ENCODE data around the gene PACRG.
A peak's percentile ranks its signal among the peaks of the same experiment; 100 is the strongest.

The PACRG gene

GRCh38 chr6:163352011-163352685 is 624.4 kb downstream of the PACRG start:
- peak; percentile 91 for DNase-seq (ENCODE audit: low read depth, low spot score)

GRCh38 chr6:163352966-163353365 is 625.2 kb downstream of the PACRG start:
- DNase-seq (ENCODE audit: low read depth, low spot score), result no peak

DNA sequence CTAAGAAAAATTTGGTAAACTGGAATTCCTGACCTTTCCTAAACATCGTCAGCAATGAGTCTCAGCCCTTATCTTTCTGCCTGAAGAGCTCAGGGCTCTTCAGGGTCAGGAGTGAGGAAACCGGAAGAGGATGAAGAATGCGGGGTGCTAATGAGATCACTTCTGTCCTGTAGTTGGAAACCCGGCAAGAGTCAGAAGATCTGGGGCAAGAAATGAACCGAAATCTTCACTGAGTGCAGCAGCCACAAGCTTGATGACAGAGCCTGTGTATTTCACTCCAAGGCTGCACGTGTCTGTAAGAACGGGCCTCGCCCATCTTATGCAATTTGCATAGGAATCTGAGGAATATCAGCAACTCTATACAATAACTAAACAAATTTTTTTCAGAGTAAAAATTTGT is 626.3 kb downstream of the PACRG start:
- no peak for DNase-seq (ENCODE audit: low read depth, low spot score)

GRCh38 chr6:163354761-163355425 is 627.1 kb downstream of the PACRG start:
- no peak for DNase-seq (ENCODE audit: low read depth, low spot score)

- peak; percentile 37 for DNase-seq (ENCODE audit: low read depth, low spot score)
These were observed 627.7 kb downstream of the PACRG start for GRCh38 chr6:163355426-163355991.

DNA sequence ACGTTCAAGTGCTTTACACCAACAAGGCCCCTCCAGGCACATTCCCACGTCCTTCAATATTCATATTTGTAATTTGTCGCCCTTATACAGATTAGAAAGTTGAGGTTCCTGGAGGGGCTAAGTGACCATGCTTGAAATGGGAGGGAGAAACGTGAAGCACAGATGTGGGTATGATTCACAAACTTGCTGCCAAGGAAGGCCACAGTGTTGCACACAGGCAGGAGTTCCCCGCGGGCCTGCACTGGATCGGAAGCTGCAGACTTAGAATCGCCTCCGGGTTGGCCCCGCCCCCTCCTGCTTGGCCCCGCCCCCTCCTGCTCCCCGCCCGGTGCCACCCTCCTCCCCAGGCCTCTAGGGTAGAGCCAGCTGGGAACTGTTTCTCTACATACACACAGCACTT is 628.5 kb downstream of the PACRG start:
- peak; percentile 39 for DNase-seq (ENCODE audit: low read depth, low spot score)

DNA sequence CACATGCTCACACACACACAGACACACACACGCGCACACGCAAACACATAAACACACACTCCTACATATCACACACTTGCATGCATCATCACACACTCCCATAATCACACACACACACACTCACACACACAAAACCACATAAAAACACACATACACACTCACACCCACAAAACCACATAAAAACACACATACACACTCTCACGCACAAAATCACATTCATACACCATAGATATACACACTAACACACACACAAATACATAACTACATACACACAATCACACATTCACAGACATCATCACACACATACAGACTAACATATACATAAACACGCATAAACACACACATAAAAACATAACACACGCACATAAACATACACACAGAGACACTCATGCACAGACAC is 629.0 kb downstream of the PACRG start:
- no peak for DNase-seq (ENCODE audit: low read depth, low spot score)

GRCh38 chr6:163364641-163365040 is 636.9 kb downstream of the PACRG start:
- no peak for DNase-seq (ENCODE audit: low read depth, low spot score)
